Breast epithelium (tissue), 4 donors: ENCODE measurements around the gene ALDH18A1. TPM values are rescaled to one million over a fixed set of nuclear protein-coding genes. Genes with fewer than 3 reads are reported as not detected.

Experiments
- DNase-seq, 2 donors: peaks; one replicate each; pipeline ENCODE4 v3.0.0-alpha.2; 2019; ENCODE audit warnings: low spot score in 2 of 2
- H3K27ac ChIP-seq, 2 donors: fragments of 200-600 bp; sonication (generic) in 1 of 2; one replicate each; pipeline ENCODE4 v1.5.1; 2016 to 2019; ENCODE audit warnings: mild to moderate bottlenecking in 1 of 2
- H3K27me3 ChIP-seq, 2 donors: fragments of 200-600 bp; sonication (generic) in 1 of 2; one replicate each; pipeline versions ENCODE4 v1.5.1 to v1.6.0; 2017 to 2019; ENCODE audit warnings: control low read depth in 1 of 2, mild to moderate bottlenecking in 1 of 2
- H3K36me3 ChIP-seq: fragments of 200-600 bp; one replicate; pipeline ENCODE4 v1.5.1; 2019
- H3K4me1 ChIP-seq, 2 donors: fragments of 200-600 bp; sonication (generic); one replicate each; pipeline ENCODE4 v1.5.1; 2016 to 2019; ENCODE audit warnings: control low read depth in 1 of 2
- H3K4me3 ChIP-seq, 3 donors: fragments of 200-600 bp; sonication (generic); 1 replicate in 2 of 3; 2 replicates in 1 of 3; pipeline ENCODE4 v1.5.1; 2016 to 2019; ENCODE audit warnings: mild to moderate bottlenecking in 3 of 3, moderate library complexity in 2 of 3
- H3K9me3 ChIP-seq, 2 donors: fragments of 200-600 bp; sonication (generic) in 1 of 2; one replicate each; pipeline ENCODE4 v1.5.1; 2016 to 2019; ENCODE audit warnings: control low read depth in 1 of 2
- CTCF ChIP-seq, 3 donors: fragments of 450-650 bp; IDR thresholded peaks; one replicate each; pipeline ENCODE4 v1.5.1; 2016 to 2017; ENCODE audit warnings: antibody characterized with exemption in 3 of 3, mild to moderate bottlenecking in 3 of 3, moderate library complexity in 3 of 3
- POLR2A ChIP-seq: fragments of 450-650 bp; IDR thresholded peaks from one replicate; pipeline ENCODE4 v1.6.1; 2016; ENCODE audit warnings: antibody characterized with exemption, mild to moderate bottlenecking, moderate library complexity
- POLR2AphosphoS5 ChIP-seq, 3 donors: sonication (generic); formaldehyde crosslinking; IDR thresholded peaks; one replicate each; pipeline ENCODE4 v1.6.1; 2017; ENCODE audit warnings: antibody characterized with exemption in 3 of 3
- intact Hi-C: fragments of 100-400 bp; cut with DNase I; formaldehyde crosslinking; loops from one replicate; pipeline ENCODE4 v1.15.1; 2023; ENCODE audit warnings: low total_unique reads
- total RNA-seq, 3 donors: library from RNA; depleted of rRNA; stranded (reverse); fragments of >200 nt; gene quantifications; one replicate each; pipeline ENCODE4 v1.1.0, GENCODE V29; 2016

ALDH18A1 gene
- total RNA-seq, 3 donors from 2014 or later: 18.6 to 47.2 (median 38.2) TPM

- no peaks in the 10 kb centered on the region for H3K4me1 ChIP-seq
- intact Hi-C loops: no loop called here
- no peak overlapping the region for H3K4me3 ChIP-seq
- H3K27ac ChIP-seq: no peak overlapping the region
- no peaks in the 10 kb centered on the region for H3K36me3 ChIP-seq
- H3K27me3 ChIP-seq: no peaks in the 10 kb centered on the region
- no peak for DNase-seq
- TF ChIP-seq CTCF (IDR thresholded peaks at IDR 0.05) (no peak), POLR2AphosphoS5 (IDR thresholded peaks at IDR 0.05) (no peak), POLR2A (no peak)
- no peaks in the 10 kb centered on the region for H3K9me3 ChIP-seq
These were observed 6.3 kb downstream of the ALDH18A1 start for GRCh38 chr10:95650232-95650631.

GRCh38 chr10:95648138-95648537 is 8.4 kb downstream of the ALDH18A1 start:
- H3K36me3 ChIP-seq: no peaks in the 10 kb centered on the region

GRCh38 chr10:95646160-95646559 is 10.4 kb downstream of the ALDH18A1 start:
- TF ChIP-seq POLR2A (no peak), CTCF (IDR thresholded peaks at IDR 0.05) (no peak), POLR2AphosphoS5 (IDR thresholded peaks at IDR 0.05) (no peak)
- Histone ChIP-seq H3K27me3 (no peaks in the 10 kb centered on the region), H3K36me3 (no peaks in the 10 kb centered on the region), H3K27ac (no peak overlapping the region), H3K4me3 (no peak overlapping the region), H3K9me3 (no peaks in the 10 kb centered on the region), H3K4me1 (no peaks in the 10 kb centered on the region)
- DNase-seq: no peak
- intact Hi-C loops: no loop called here

More at GRCh38 chr10:95648138-95648537, 8.4 kb downstream of the ALDH18A1 start:
- Histone ChIP-seq H3K4me1 (no peaks in the 10 kb centered on the region), H3K4me3 (no peak overlapping the region), H3K27me3 (no peaks in the 10 kb centered on the region), H3K27ac (no peak overlapping the region), H3K9me3 (no peaks in the 10 kb centered on the region)
- DNase-seq: no peak
- intact Hi-C loops: no loop called here
- TF ChIP-seq CTCF (IDR thresholded peaks at IDR 0.05) (no peak), POLR2AphosphoS5 (IDR thresholded peaks at IDR 0.05) (no peak), POLR2A (no peak)

- no peaks in the 10 kb centered on the region for H3K4me1 ChIP-seq
- intact Hi-C loops: no loop called here
- no peaks in the 10 kb centered on the region for H3K27me3 ChIP-seq
- no peak overlapping the region for H3K27ac ChIP-seq
- H3K4me3 ChIP-seq: no peak overlapping the region
- no peak for DNase-seq
- no peaks in the 10 kb centered on the region for H3K36me3 ChIP-seq
- TF ChIP-seq POLR2A (no peak), POLR2AphosphoS5 (IDR thresholded peaks at IDR 0.05) (no peak), CTCF (IDR thresholded peaks at IDR 0.05) (no peak)
- H3K9me3 ChIP-seq: no peaks in the 10 kb centered on the region
These were observed 11.6 kb downstream of the ALDH18A1 start for GRCh38 chr10:95644901-95645300.

- no peak overlapping the region for H3K27ac ChIP-seq
- H3K4me1 ChIP-seq: no peaks in the 10 kb centered on the region
- no peaks in the 10 kb centered on the region for H3K36me3 ChIP-seq
- TF ChIP-seq POLR2A: no peak
- H3K27me3 ChIP-seq: no peaks in the 10 kb centered on the region
- no peak for DNase-seq
- H3K4me3 ChIP-seq: no peak overlapping the region
- no peaks in the 10 kb centered on the region for H3K9me3 ChIP-seq
- intact Hi-C loops: no loop called here
These were observed 15.6 kb downstream of the ALDH18A1 start for GRCh38 chr10:95640891-95641315.

GRCh38 chr10:95637911-95638310 is 18.6 kb downstream of the ALDH18A1 start:
- TF ChIP-seq CTCF (IDR thresholded peaks at IDR 0.05) (no peak), POLR2A (no peak), POLR2AphosphoS5 (IDR thresholded peaks at IDR 0.05) (no peak)
- no peak for DNase-seq
- Histone ChIP-seq H3K4me1 (no peaks in the 10 kb centered on the region), H3K36me3 (no peaks in the 10 kb centered on the region), H3K4me3 (no peak overlapping the region), H3K9me3 (no peaks in the 10 kb centered on the region), H3K27ac (no peak overlapping the region), H3K27me3 (no peaks in the 10 kb centered on the region)
- intact Hi-C loops: no loop called here
